WTC11 (cell line): ENCODE results near the gene MRS2. TPM values are rescaled to one million over a fixed set of nuclear protein-coding genes. Genes with fewer than 3 reads are reported as not detected.

Source experiments
- ATAC-seq: fragments of 200-7000 bp; cut with Tn5 transposase; 2 replicates; pipeline ENCODE4 v1.10.0; 2021; ENCODE audit warnings: mild to moderate bottlenecking, moderate library complexity
- CTCF ChIA-PET: fragments of 300-600 bp; sonication (Branson Sonifier 250); formaldehyde crosslinking; loops from one replicate; lab custom pipeline; 2021; ENCODE audit warnings: antibody characterized with exemption; lab: Charles Lee
- POLR2A ChIA-PET: fragments of 350-600 bp; sonication (Branson Sonifier 250); formaldehyde crosslinking; loops from one replicate; lab custom pipeline; 2021; ENCODE audit warnings: antibody characterized with exemption; lab: Charles Lee
- DNase-seq: peaks from one replicate; pipeline ENCODE4 v3.0.0; 2021; ENCODE audit warnings: low spot score
- H3K27ac Mint-ChIP-seq: 2 replicates; pipeline ENCODE4 v1.8.0; 2021; ENCODE audit warnings: mixed read lengths
- H3K27me3 Mint-ChIP-seq: 2 replicates; pipeline ENCODE4 v1.8.0; 2021; ENCODE audit warnings: low read depth, mild to moderate bottlenecking, moderate library complexity, mixed read lengths
- H3K36me3 Mint-ChIP-seq: 2 replicates; pipeline ENCODE4 v1.8.0; 2021; ENCODE audit warnings: mixed read lengths
- H3K4me1 Mint-ChIP-seq: 2 replicates; pipeline ENCODE4 v1.8.0; 2022; ENCODE audit warnings: mixed read lengths
- H3K4me3 Mint-ChIP-seq: 2 replicates; pipeline ENCODE4 v1.8.0; 2021; ENCODE audit warnings: mild to moderate bottlenecking, moderate library complexity, mixed read lengths
- H3K9me3 Mint-ChIP-seq: 2 replicates; pipeline ENCODE4 v1.8.0; 2021; ENCODE audit warnings: mixed read lengths
- AR ChIP-seq: fragments of 250-450 bp; sonication (Bioruptor Pico); IDR thresholded peaks from 2 replicates; pipeline ENCODE4 v1.9.0; 2021; ENCODE audit warnings: mild to moderate bottlenecking
- ATF2 ChIP-seq: sonication (generic); formaldehyde crosslinking; IDR thresholded peaks from 2 replicates; pipeline ENCODE4 v1.8.1; 2022; ENCODE audit warnings: low read depth, missing genetic modification reagents, borderline replicate concordance
- ATF3 ChIP-seq: sonication (generic); formaldehyde crosslinking; conservative IDR thresholded peaks from 2 replicates; pipeline ENCODE4 v1.8.1; 2022; ENCODE audit warnings: mild to moderate bottlenecking, missing genetic modification reagents
- CDX4 ChIP-seq: fragments of 250-450 bp; sonication (Bioruptor Pico); IDR thresholded peaks from 2 replicates; pipeline ENCODE4 v1.9.0; 2021; ENCODE audit warnings: moderate library complexity, mild to moderate bottlenecking, inconsistent platforms, borderline replicate concordance
- ELF4 ChIP-seq: sonication (generic); formaldehyde crosslinking; IDR thresholded peaks from 2 replicates; pipeline ENCODE4 v1.8.1; 2022; ENCODE audit warnings: low read depth, mild to moderate bottlenecking, moderate library complexity, missing genetic modification reagents
- FOXP4 ChIP-seq: sonication (generic); formaldehyde crosslinking; IDR thresholded peaks from 2 replicates; pipeline ENCODE4 v1.8.0; 2022; ENCODE audit warnings: mild to moderate bottlenecking, missing genetic modification reagents
- JUN ChIP-seq: sonication (generic); formaldehyde crosslinking; IDR thresholded peaks from 2 replicates; pipeline ENCODE4 v1.8.0; 2023; ENCODE audit warnings: mild to moderate bottlenecking, missing genetic modification reagents
- NFE2L1 ChIP-seq: sonication (generic); formaldehyde crosslinking; IDR thresholded peaks from 2 replicates; pipeline ENCODE4 v1.8.1; 2023; ENCODE audit warnings: missing genetic modification reagents
- SOX15 ChIP-seq: fragments of 250-450 bp; sonication (Bioruptor Pico); IDR thresholded peaks from 2 replicates; pipeline ENCODE4 v1.9.0; 2021; ENCODE audit warnings: mild to moderate bottlenecking
- TEAD1 ChIP-seq: sonication (generic); formaldehyde crosslinking; IDR thresholded peaks from 2 replicates; pipeline ENCODE4 v1.8.0; 2022; ENCODE audit warnings: mild to moderate bottlenecking, missing genetic modification reagents
- ZNF317 ChIP-seq: sonication (generic); formaldehyde crosslinking; IDR thresholded peaks from 2 replicates; pipeline ENCODE4 v1.8.1; 2023; ENCODE audit warnings: low read depth, mild to moderate bottlenecking, moderate library complexity, missing genetic modification reagents, borderline replicate concordance
- total RNA-seq: library from RNA; stranded (reverse); gene quantifications from 3 replicates; pipeline ENCODE4 v1.2.3, GENCODE V29; 2021

MRS2 gene
- total RNA-seq, 1 experiment from 2014 or later: 91.6 TPM

- no peak overlapping the region for H3K4me3 Mint-ChIP-seq
- POLR2A ChIA-PET: no interaction called here
These were observed 46.2 kb downstream of the MRS2 start for GRCh38 chr6:24448828-24449525.

More at GRCh38 chr6:24448828-24449525, 46.2 kb downstream of the MRS2 start:
- no peak for TF ChIP-seq TEAD1 (CRISPR knock-in tag)
- TF ChIP-seq SOX15 (CRISPR knock-in tag): no peak
- TF ChIP-seq JUN (CRISPR knock-in tag): no peak
- no peak for TF ChIP-seq CDX4 (CRISPR knock-in tag)
- TF ChIP-seq AR (CRISPR knock-in tag): no peak
- TF ChIP-seq ATF3 (CRISPR knock-in tag): no peak
- TF ChIP-seq ATF2 (CRISPR knock-in tag): no peak
- TF ChIP-seq FOXP4 (CRISPR knock-in tag): no peak
- TF ChIP-seq NFE2L1 (CRISPR knock-in tag): no peak
- no peak for TF ChIP-seq ELF4
- TF ChIP-seq ZNF317 (CRISPR knock-in tag): no peak
- CTCF ChIA-PET: no interaction called here
- ATAC-seq (no peak), DNase-seq (no peak)
- Mint-ChIP-seq H3K36me3 (peaks cover 2% of the 10 kb centered on the region; the same call in 1 of the 2 replicates), H3K27me3 (no peaks in the 10 kb centered on the region), H3K9me3 (no peaks in the 10 kb centered on the region), H3K4me1 (peaks cover 8% of the 10 kb centered on the region), H3K27ac (no peak overlapping the region)
